ENCODE data around the gene KCNT2. TPM values are rescaled to one million over a fixed set of nuclear protein-coding genes. Genes with fewer than 3 reads are reported as not detected.
A peak's percentile ranks its signal among the peaks of the same experiment; 100 is the strongest.
"Not testable (repeated sequence)": the region's sequence is repeated elsewhere in the genome, so short reads cannot be mapped to it uniquely, and the experiment has no call there.

KCNT2 gene
- total RNA-seq, 1 experiment from 2014 or later: 1.2 TPM

DNA sequence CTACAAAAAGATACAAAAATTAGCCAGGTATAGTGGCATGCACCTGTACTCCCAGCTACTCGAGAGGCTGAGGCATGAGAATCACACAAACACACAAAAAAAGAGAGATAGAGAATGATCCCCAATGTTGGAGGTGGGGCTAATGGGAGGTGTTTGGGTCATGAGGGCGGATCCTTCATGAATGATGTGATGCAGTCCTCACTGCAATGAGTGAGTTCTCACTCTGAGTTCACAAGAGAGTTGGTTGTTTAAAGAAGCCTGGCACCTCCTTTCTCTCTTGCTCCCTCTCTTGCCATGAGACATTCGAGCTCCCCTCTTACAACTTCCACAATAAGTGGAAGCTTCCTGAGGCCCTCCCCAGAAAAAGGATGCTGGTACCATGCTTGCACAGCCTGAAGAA, 17.3 kb downstream of the KCNT2 start:
- DNase-seq (ENCODE audit: low spot score): no peak

DNA sequence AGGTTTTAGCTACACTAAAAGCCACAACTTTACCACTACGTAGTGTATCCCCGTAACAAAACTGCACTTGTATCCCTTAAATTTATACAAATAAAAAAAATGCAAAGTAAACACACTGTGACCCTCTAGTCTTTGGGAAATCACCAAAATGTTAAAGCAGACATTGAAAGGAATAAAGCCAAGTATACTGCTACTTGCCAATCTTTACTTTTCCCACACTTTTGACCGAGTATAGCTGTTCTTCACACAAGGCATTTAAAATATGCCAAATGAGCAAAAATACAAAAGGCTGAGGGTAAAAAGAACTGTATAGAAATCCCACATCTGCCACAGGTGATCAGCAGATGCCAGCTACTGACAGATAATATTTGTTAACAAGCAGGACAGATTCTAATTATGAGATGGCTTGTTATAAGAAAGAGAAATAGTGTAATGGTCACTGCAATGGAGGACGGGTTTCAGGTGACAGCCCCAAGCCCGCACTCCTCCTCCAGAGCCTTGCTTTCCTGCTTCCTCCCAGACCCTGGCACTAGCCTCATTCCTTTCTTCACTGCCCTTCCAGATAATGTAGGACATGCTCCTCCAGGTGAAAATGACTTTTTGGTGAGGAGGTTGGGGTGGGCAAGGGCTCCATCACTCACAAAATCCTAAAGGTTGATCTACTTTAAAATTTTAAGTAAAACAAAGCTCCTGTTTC, 18.1 kb downstream of the KCNT2 start:
- DNase-seq (ENCODE audit: low spot score): no peak

DNA sequence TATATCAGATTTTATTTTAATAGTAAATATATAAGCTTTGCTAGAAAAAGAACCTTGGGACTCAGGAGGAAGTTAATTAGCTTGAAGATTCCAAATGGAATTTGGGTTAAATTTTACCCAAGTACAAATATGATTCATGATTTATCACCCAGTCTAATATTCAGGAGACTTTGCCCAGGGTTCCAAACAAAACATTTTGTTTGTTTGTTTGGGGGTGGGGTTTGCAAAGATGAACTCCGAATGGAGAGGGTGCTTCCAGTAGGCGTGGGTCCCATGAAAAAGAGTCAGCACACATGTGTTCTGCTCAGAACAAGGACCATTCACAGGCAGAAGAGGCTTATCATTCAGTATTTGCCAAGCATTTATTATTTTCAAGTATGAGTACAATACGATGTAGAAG, 23.5 kb downstream of the KCNT2 start:
- no peak for DNase-seq (ENCODE audit: low spot score)

DNA sequence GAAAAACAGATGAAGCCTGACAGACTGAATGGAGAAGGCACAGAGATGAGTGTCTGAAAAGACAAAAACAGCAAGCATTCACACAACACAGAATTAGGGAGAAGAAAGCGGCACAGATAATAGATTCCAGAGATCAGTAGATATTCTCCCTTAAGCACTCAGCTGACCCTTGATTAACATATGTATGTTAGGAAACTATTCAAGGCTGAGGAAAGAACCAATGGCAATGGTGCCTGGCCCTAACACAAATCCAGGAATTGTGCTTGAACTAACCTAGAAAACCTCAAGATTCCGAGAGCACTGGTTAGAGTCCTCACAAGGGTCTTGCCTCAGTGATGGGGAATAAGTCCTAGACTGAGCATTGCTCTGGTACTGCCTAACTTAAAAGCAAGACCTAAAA, 30.9 kb downstream of the KCNT2 start:
- DNase-seq (ENCODE audit: low spot score): no peak

DNA sequence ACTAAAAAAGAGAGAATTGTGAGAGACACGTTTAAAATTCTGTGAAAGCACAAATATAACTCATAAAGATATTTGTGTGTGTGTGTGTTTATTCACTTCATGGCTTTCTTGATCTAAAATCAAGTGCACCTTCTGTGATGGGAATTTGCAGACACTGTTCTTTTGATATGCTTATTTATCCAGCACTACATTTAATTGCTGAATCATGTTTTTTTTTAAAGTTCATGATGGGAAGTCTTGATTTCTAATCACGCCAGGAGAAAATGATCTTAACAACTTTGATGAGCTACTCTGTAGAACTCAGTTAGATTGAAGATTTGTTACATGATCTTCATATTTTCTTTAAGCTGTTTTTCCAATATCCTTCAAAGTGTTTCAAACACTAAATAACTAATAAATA, 35.0 kb downstream of the KCNT2 start:
- no peak for DNase-seq (ENCODE audit: low spot score)

DNA sequence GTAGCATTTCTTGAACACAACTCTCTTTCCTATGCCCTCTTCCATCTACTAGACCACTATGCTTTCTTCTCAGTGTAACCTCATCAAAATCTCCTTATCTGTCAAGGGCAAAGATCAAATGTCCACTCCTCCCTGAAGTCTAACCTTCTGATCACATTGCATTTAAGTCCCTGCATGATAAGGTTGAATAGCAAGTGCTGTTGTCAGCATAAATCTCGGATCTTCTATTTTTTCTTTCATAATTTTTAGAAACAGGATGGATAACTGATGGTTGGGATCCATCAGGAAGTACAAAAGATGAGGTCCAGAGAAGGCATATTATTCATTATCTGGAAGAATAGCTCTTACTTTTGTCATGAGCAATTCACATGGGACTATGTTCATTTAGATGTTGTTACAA, 41.0 kb downstream of the KCNT2 start:
- no peak for DNase-seq (ENCODE audit: low spot score)

DNA sequence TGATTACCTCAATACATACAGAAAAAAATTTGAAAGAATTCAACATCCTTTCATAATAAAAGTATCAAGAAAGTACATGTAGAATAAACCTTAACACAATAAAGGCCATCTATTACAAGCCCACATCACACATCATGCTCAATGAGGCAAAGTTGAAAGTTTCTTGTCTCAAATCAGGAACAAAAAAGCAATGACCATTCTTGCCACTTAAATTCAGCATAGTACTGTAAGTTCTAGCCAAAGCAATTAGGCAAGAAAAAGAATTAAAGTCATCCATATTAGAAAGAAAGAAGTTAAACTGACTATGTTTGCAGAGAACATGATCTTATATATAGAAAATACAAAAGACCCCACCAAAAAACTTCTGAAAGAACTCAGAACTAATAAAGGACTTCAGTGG, 44.5 kb downstream of the KCNT2 start:
- DNase-seq (ENCODE audit: low spot score): no peak

DNA sequence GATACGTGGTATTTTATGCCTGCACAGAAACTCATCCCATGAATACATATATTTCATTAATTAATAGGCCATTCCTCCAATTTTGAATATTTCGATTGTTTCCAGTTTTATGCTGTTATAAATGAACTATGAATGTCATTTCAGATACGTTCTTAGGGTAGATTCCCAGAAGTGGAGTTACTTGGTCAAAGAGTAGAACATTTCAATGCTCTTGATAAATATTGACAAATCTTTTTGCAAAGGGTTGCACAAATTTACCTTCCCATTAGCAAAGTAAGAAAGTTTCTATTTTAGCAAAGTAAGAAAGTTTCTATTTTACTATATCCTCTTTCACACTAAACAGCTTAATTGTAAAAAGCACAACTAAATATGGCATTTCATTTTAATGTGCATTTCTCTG, 48.9 kb downstream of the KCNT2 start:
- DNase-seq (ENCODE audit: low spot score): no peak

DNA sequence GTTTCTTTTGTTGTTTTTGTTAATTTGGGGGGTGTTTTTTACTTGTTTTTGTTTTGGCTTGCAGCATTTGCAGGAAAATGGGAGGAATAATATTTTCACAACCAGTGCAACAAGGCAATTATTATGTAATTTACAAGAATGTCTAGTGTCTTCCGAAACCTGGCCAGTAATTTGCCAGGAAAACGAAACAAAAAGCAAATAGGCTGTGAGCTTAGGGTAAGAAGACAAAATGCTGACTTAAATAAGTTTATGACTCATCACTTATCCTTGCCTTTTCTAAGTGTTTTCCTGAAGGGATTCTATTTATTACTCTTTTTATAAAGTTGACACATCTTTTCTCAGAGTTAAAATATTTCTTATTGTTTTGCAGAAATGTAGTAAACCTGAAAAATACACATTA, 49.8 kb downstream of the KCNT2 start:
- peak; percentile 82 for DNase-seq (ENCODE audit: low spot score)

DNA sequence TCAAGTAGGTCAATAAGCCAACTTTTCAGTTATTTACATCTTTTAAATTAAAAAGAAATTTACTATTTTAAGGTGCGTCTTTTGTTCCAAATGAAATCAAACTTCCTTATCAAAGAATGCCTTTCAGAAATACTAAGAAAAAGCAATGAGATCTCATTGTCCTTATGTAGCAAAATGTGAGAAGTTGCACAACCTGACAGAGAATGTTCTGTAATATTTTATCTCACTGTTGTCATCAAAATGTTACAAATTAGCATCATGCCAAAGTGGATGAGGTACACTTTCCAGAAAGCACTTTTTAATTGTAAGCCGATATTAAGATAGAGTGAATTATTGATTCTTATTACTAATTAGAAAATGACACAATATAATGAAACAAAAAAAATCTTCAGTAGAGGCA, 50.4 kb downstream of the KCNT2 start:
- DNase-seq (ENCODE audit: low spot score): no peak

DNA sequence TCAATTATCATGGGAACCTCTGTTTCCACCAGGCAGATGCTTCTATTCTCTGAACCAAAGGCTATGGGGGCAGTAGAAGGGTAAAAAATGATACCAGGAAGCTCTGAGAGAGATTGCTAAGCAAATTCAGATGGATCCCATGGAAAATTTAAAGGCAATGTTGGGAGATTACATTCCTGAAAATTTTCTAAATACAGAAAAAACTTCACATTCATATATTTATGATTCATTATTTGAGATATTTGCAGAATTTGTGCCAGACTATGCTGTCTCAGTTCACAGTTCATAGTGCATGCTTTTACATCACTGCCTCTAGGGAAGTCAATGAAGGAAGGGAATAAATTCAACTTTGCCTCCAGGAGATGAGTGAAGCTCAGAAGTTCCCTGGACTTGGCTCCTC, 57.5 kb downstream of the KCNT2 start:
- DNase-seq (ENCODE audit: low spot score): no peak

DNA sequence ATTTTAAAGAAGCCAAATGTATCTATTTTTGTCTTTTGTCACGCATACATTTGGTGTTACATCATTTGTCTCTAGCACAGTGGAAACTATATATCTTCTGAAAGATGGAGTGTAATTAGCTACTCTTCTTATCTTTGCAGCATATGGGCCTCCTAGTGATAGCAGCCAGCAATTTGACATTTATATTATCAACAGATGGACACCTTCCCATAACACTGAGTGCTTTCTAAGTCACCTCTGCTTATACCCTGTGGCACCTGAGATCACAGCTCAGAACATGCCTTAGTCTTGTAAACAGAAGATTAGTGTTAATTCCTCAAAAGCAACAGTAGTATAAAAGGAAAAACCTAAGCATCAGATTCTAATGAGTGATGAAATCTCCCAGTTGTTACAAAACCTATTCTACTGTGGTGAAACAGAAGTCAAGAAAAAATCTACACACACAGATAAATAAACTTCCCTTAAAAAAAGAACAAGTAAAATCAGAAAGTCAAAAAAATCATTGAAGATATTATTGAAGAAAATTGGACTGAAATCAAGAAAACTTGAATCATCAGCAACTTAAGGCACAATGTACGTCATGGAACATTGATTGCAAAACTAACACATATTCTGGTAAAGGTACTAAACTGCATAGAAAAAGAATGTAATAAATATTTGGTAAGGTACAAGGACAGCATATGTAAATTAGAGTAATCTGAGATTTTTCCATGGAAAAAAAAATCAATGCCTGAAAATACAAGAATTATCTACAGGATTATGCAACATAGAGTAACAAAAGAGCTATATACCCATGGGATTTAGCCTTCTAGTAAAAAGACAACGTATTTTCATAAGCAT, 61.7 kb downstream of the KCNT2 start:
- no peak for DNase-seq (ENCODE audit: low spot score)

DNA sequence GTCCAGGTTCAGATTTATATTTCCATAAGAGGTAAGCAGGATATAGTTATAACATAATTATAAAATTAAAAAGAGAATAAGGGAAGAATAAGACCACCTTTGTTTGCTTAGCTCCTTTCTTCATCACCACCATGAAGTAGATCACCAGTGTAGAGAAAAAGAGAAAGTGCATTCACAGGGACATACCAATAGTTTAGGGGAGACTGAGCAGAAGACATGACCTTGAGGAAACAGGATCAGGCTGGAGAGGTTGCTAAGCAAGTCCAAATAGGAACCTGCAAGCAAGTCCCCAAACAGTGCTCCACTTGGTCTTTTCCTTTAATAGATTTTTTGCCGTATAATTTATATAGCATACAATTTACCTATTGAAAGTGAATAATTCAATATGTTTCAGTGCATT, 63.0 kb downstream of the KCNT2 start:
- DNase-seq (ENCODE audit: low spot score): no peak

DNA sequence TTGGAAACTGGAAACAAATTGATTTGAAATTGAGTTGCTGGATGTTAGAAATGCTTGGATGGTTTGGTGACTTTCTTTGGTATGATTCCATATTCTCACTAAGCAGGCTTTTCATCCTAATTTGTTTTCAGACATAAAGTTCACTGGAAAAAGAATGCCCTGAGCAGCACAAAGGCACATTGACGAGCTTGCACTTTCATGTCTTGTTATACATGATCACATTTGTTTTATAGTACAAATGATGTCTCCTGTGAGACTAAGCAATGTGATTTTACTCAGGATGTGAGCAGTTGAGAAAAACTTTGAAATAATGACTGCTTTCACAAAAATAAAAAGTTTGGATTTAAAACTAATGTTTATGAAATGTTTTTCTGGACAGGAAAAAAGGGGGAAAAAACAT, 63.6 kb downstream of the KCNT2 start:
- DNase-seq (ENCODE audit: low spot score): no peak

DNA sequence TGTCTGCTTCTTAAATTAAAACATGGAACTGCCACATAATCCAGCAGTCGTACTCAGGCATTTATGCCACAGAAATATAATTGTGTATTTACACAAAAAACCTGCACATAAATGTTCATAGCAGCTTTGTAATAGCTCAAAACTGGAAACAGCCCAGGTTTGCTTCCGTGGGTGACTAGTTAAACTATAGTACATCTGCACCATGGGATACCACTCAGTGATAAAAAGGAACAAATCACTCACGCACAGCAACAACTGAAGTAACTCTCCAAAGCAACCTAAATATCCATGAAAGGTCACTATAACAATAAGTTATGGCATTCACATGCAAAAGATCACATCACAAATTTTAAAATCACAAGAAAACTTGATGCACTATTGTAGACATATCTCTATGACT, 64.4 kb downstream of the KCNT2 start:
- DNase-seq (ENCODE audit: low spot score): no peak

DNA sequence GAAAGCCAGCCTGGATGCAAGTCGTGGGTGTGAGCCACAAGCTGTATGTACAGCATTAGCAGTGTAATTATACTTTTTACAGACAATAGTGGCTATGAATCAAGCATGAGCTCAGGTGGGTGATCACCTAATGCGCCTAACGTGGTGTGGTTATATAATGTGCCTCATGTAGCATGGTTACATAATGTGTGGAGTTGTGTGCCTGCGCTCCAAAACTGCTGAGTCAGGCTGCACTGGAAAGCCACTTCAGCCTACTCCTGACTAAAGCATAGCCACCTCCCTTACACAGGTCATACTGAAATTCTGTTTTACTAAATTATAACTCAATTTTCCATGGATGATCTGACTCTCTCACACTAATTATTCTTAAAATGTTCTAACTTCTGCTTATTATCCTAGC, 69.8 kb downstream of the KCNT2 start:
- no peak for DNase-seq (ENCODE audit: low spot score)

DNA sequence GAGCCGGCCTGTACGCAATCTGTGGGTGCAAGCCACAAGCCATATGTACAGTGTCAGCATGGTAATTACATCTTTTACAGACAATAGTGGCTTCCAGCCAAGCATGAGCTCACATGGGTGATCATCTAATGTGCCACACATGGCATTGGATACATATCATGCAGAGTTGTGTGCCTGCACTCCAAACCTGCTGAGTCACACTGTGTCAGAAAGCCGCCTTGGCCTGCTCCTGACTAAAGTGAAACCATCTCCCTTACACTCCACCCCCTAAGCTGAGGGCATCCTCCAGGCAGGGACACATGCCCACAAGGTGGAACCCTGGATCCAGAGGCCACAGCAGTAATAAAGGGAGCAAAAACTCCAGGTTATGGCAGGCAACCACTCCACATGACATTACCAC, 72.5 kb downstream of the KCNT2 start:
- peak; percentile 37 for DNase-seq (ENCODE audit: low spot score)

DNA sequence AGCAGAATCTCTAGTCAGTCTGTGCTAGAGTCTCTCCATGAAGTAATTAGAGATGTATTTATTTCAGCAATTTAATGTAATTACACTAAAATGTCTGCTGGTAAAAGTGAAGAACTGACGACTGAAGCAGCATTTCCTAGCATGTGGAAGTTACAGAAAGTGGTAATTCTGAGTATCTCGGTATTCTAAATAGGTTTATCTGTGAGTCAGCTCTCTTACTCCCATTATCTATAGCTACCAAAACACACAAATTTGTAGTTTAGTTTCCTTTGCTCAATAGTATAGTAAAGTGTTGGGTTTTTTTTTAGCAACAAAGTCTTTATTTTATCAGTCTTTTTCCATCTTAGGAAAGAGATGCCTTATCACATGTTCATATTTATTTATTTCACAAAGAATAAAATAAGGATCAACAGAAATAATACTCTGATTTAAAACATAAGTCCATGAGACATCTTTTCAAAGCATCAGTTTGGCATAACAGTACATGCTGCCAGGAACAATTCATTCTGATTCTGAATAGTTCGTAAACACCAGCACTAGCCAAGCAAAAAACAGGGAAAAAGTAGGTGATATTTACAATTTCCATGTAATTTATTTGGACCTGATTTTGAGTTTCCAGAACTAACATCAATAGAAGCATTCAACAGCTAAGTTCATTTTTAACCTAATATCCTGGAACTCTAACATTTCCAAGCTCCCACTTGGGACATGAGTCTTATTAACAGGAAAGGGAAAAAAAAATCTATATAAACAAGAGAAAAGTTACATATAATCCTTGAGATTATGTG, 76.3 kb downstream of the KCNT2 start:
- DNase-seq (ENCODE audit: low spot score): no peak

DNA sequence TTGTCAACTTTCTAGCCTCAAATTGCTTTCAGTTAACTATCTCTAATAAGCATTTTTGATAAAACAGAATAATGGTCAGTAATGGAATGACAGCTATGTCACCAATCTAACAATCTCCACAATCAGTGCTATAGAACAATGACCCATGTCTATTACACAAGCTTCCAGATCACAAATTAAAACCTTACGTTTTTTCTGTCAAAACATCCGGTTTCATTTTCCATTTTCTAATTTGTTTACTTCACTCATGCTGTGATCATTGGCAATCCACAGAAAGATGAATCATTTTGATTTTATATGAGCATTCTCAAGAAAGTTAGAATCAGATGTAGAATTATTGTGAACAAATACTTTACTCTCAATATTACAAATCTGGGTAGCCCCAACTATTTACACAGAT, 80.3 kb downstream of the KCNT2 start:
- DNase-seq (ENCODE audit: low spot score): no peak

DNA sequence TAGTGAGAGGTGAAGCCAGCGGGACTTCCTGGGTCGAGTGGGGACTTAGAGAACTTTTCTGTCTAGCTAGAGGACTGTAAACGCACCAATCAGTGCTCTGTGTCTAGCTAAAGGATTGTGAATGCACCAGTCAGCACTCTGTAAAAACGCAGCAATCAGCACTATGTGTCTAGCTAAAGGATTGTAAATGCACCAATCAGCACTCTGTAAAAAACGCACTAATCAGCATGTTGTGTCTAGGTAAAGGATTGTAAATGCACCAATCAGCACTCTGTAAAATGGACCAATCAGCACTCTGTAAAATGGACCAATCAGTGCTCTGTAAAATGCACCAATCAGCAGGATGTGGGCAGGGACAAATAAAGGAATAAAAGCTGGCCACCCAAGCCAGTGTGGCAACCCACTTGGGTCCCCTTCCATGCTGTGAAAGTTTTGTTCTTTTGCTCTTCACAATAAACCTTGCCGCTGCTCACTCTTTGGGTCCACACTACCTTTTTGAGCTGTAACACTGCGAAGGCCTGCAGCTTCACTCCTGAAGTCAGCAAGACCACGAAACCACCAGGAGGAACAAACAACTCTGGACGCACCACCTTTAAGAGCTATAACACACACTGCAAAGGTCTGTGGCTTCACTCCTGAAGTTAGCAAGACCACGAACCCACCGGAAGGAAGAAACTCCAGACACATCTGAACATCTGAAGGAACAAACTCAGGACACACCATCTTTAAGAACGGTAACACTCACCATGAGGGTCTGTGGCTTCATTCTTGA, 85.5 kb downstream of the KCNT2 start:
- not testable (repeated sequence) for DNase-seq (ENCODE audit: low spot score)

DNA sequence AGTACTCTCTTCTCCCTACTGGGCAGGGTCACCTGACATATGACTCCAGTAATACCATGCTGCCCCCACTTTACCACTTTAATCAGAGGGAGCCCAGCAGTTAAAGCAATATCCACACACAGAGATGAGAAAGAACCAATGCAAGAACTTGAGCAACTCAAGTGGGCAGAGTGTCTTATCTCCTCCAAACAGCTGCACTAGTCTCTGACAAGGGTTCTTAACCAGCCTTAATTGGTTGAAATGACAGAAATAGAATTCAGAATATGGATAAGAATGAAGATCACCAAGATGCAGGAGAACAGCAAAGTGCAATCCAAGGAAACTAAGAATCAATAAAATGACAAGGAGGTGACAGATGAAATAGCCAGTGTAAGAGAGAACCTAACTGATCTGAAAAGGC, 91.0 kb downstream of the KCNT2 start:
- DNase-seq (ENCODE audit: low spot score): no peak

DNA sequence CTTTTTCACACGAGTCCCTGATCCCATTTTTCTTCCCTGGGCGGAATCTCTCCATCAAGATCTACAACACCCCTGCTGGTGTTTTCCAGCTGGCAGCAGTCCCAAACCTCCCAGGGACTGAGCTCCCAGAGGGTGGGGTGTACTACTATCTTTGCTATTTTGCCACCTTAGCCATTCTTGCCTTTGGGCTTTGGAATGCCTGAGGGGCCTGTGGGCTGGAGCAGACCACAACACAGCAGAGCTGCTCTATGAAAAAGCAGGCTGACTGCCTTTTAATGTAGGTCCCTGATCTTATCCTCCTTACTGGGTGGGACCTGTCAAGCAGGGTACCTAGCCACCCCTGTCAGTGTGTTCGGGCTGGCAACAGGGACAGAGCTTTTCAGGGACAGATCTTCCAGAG, 91.9 kb downstream of the KCNT2 start:
- no peak for DNase-seq (ENCODE audit: low spot score)
